NB4 (cell line): Measurements from ENCODE around the gene GID8.
"Not testable (repeated sequence)": the region's sequence is repeated elsewhere in the genome, so short reads cannot be mapped to it uniquely, and the experiment has no call there.

Experiments
- POLR2A ChIP-seq: IDR thresholded peaks from 2 replicates; pipeline ENCODE4 v1.6.1; 2011; ENCODE audit warnings: mild to moderate bottlenecking; ENCODE audit not compliant: insufficient read length; ENCODE audit errors: extremely low read depth
- TF ChIP-seq, protein P1 (sequence below): IDR thresholded peaks from one replicate; pipeline ENCODE4 v1.5.1; 2012; ENCODE audit warnings: low read depth, low read length

DNA sequence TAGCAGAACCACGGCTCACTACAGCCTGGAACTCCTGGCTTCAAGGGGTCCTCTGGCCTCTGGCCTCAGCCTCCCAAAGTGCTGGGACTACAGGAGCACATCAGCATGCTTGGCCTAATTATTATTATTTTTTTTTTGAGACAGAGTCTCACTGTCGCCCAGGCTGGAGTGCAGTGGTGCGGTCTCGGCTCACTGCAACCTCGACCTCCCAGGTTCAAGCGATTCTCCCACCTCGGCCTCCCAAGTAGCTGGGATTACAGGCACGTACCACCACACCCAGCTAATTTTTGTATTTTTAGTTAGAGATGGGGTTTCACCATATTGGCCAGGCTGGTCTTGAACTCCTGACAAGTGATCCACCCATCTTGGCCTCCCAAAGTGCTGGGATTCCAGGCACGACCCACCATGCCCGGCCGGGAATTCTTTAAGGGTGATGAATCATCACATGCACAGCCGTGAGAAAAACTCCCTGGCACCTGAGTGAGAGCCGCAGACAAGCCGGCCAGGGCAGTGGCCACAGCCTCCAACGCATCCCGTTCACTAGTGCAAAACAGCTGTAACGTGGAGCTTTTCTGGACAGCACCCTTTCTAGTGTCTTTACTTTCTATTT is 14.8 kb upstream of the GID8 start:
- TF ChIP-seq, protein P1, sequence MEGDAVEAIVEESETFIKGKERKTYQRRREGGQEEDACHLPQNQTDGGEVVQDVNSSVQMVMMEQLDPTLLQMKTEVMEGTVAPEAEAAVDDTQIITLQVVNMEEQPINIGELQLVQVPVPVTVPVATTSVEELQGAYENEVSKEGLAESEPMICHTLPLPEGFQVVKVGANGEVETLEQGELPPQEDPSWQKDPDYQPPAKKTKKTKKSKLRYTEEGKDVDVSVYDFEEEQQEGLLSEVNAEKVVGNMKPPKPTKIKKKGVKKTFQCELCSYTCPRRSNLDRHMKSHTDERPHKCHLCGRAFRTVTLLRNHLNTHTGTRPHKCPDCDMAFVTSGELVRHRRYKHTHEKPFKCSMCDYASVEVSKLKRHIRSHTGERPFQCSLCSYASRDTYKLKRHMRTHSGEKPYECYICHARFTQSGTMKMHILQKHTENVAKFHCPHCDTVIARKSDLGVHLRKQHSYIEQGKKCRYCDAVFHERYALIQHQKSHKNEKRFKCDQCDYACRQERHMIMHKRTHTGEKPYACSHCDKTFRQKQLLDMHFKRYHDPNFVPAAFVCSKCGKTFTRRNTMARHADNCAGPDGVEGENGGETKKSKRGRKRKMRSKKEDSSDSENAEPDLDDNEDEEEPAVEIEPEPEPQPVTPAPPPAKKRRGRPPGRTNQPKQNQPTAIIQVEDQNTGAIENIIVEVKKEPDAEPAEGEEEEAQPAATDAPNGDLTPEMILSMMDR = not testable (repeated sequence)
- TF ChIP-seq POLR2A = not testable (repeated sequence)
